ENCODE measurements around the gene POU6F2. TPM values are rescaled to one million over a fixed set of nuclear protein-coding genes. Genes with fewer than 3 reads are reported as not detected.

POU6F2 gene
- total RNA-seq, 1 donor from 2014 or later = not detected

DNA sequence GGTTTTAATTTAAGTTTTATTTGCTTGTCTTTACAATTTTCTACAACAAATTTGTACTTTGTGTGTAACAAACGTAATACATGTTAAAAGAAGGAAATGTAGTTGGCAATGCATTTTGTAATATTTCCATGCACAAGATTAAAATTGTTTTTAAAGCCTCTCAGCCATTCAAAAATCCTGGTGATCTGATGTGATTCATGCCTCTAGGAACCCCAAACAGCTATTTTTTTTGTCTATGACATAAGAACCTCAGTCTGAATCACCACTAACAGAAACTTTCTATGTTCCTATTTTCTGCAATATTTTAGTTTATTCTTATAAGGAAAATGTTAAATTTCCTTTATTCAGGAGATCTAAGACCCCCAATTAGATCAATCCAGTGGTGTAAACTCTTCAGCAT is 405.4 kb downstream of the POU6F2 start:
- intact Hi-C loops (cut with DNase I) = no loop called here
- Histone ChIP-seq H3K4me3 (no peak overlapping the region), H3K36me3 (no peaks in the 10 kb centered on the region), H3K27me3 (no peaks in the 10 kb centered on the region), H3K9me3 (no peaks in the 10 kb centered on the region), H3K4me1 (no peaks in the 10 kb centered on the region), H3K27ac (no peak overlapping the region)
- TF ChIP-seq, protein P1, sequence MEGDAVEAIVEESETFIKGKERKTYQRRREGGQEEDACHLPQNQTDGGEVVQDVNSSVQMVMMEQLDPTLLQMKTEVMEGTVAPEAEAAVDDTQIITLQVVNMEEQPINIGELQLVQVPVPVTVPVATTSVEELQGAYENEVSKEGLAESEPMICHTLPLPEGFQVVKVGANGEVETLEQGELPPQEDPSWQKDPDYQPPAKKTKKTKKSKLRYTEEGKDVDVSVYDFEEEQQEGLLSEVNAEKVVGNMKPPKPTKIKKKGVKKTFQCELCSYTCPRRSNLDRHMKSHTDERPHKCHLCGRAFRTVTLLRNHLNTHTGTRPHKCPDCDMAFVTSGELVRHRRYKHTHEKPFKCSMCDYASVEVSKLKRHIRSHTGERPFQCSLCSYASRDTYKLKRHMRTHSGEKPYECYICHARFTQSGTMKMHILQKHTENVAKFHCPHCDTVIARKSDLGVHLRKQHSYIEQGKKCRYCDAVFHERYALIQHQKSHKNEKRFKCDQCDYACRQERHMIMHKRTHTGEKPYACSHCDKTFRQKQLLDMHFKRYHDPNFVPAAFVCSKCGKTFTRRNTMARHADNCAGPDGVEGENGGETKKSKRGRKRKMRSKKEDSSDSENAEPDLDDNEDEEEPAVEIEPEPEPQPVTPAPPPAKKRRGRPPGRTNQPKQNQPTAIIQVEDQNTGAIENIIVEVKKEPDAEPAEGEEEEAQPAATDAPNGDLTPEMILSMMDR (IDR thresholded peaks at IDR 0.05) = no peak
- no peak for DNase-seq (ENCODE audit: low spot score in 2 of 2)

- Histone ChIP-seq H3K27ac (no peak overlapping the region), H3K36me3 (no peaks in the 10 kb centered on the region), H3K27me3 (no peaks in the 10 kb centered on the region), H3K4me1 (no peaks in the 10 kb centered on the region), H3K9me3 (no peaks in the 10 kb centered on the region), H3K4me3 (no peak overlapping the region)
- intact Hi-C loops (cut with DNase I) = no loop called here
- DNase-seq (ENCODE audit: low spot score in 2 of 2) = no peak
- TF ChIP-seq, protein P1 (IDR thresholded peaks at IDR 0.05) = no peak
Measured at GRCh38 chr7:39384386-39384785, 406.7 kb downstream of the POU6F2 start.

DNA sequence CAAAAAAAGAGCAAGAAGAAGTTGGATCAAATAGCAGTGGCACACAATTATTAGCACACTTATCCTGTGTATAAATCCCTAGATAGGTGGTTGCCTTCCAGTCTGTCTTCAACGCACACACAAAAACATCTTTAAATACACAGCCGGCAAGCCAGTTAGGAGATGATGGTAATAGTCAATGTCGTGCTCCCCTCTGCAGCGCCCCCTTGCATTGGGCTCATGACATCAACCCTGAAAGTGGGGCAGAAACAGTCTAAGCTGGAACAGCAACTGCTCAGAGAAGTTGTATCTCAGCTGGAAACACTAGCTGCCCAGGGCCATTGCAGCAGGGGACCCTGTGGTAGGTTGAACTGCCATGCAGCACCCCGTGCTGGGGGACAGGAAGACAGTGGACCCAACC is 409.0 kb downstream of the POU6F2 start:
- TF ChIP-seq, protein P1 (IDR thresholded peaks at IDR 0.05) = no peak

GRCh38 chr7:39392151-39392550 is 414.4 kb downstream of the POU6F2 start:
- no peak for DNase-seq (ENCODE audit: low spot score in 2 of 2)
- H3K27ac ChIP-seq = no peak overlapping the region
- H3K36me3 ChIP-seq = no peaks in the 10 kb centered on the region
- intact Hi-C loops (cut with DNase I) = no loop called here
- TF ChIP-seq, protein P1 (IDR thresholded peaks at IDR 0.05) = no peak
- H3K4me1 ChIP-seq = no peaks in the 10 kb centered on the region
- no peaks in the 10 kb centered on the region for H3K9me3 ChIP-seq
- no peaks in the 10 kb centered on the region for H3K27me3 ChIP-seq
- no peak overlapping the region for H3K4me3 ChIP-seq

More for the DNA sequence above, 409.0 kb downstream of the POU6F2 start:
- intact Hi-C loops (cut with DNase I) = no loop called here
- H3K36me3 ChIP-seq = no peaks in the 10 kb centered on the region
- H3K27me3 ChIP-seq = no peaks in the 10 kb centered on the region
- no peak overlapping the region for H3K27ac ChIP-seq
- DNase-seq (ENCODE audit: low spot score in 2 of 2) = no peak
- H3K4me3 ChIP-seq = no peak overlapping the region
- no peaks in the 10 kb centered on the region for H3K9me3 ChIP-seq
- H3K4me1 ChIP-seq = no peaks in the 10 kb centered on the region

DNA sequence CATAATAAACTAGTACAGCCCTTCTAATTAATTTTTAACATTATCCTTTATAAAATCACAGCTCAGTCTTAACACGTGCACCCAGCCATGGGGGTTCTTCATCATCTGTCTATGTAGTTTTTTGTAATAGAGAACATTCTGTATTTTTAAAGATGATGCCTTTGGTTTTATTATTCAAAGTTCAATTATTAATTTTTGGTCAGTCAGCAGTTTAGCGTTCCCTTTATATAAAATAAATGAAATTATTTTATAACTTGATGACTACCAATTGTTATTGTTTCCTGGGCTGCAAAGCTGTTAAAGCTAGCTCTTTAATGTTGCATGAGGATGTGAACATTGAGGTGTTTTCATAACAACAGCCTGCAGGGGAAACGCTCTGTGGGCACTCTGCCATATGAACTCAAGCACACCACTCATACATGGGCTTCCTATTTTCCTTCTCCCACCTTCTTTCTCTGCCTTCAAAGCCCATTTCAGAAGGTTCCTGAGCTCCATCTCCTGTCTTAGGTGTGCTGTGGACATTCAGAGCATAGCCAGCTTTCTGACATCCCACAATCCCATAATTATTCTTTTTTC is 416.5 kb downstream of the POU6F2 start:
- H3K27ac ChIP-seq = no peak overlapping the region
- H3K4me3 ChIP-seq = no peak overlapping the region
- intact Hi-C loops (cut with DNase I) = no loop called here
- no peak for DNase-seq (ENCODE audit: low spot score in 2 of 2)
- no peaks in the 10 kb centered on the region for H3K27me3 ChIP-seq
- H3K9me3 ChIP-seq = no peaks in the 10 kb centered on the region
- H3K36me3 ChIP-seq = no peaks in the 10 kb centered on the region
- TF ChIP-seq, protein P1 (IDR thresholded peaks at IDR 0.05) = no peak
- H3K4me1 ChIP-seq = no peaks in the 10 kb centered on the region

DNA sequence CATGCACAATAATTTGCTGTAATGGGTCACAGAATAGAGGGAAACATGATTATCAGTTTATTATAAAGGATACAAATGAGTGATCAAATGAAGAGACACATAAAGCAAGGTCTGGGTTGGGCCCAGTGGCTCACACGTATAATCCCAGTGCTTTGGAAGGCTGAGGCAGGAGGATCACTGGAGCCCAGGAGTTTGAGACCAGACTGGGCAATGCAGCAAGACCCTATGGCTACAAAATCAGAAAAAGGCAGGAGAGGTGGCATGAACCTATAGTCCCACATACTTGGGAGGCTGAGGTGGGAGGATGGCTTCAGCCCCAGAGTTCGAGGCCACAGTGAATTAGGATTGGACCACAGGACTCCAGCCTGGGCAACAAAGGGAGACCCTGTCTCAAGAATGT is 421.7 kb downstream of the POU6F2 start:
- no peaks in the 10 kb centered on the region for H3K9me3 ChIP-seq
- no peaks in the 10 kb centered on the region for H3K27me3 ChIP-seq
- no peak overlapping the region for H3K27ac ChIP-seq
- intact Hi-C loops (cut with DNase I) = no loop called here
- H3K4me3 ChIP-seq = no peak overlapping the region
- no peaks in the 10 kb centered on the region for H3K4me1 ChIP-seq
- DNase-seq (ENCODE audit: low spot score in 2 of 2) = no peak
- TF ChIP-seq, protein P1 (IDR thresholded peaks at IDR 0.05) = no peak
- no peaks in the 10 kb centered on the region for H3K36me3 ChIP-seq
